Astrocyte (in vitro differentiated cells and primary cell): ENCODE results near the gene EIF2D. TPM values are rescaled to one million over a fixed set of nuclear protein-coding genes. Genes with fewer than 3 reads are reported as not detected.
A peak's percentile ranks its signal among the peaks of the same experiment; 100 is the strongest.
"Not testable (repeated sequence)": the region's sequence is repeated elsewhere in the genome, so short reads cannot be mapped to it uniquely, and the experiment has no call there.

Experiments
- DNase-seq: peaks from one replicate; pipeline ENCODE4 v3.0.0-alpha.2; 2010; ENCODE audit warnings: low read depth
- FAIRE-seq: peaks from 2 replicates; lab custom pipeline; 2011; peaks lifted over from hg19 to GRCh38; lab: Jason Lieb, UNC
- H2AFZ ChIP-seq: 2 replicates; pipeline ENCODE4 v1.6.0; 2012; ENCODE audit warnings: low read depth, low read length, inconsistent platforms
- H3K27ac ChIP-seq: 2 replicates; pipeline ENCODE4 v1.5.1; 2011; ENCODE audit warnings: low read depth, low read length, inconsistent platforms
- H3K27me3 ChIP-seq: 2 replicates; pipeline ENCODE4 v1.6.0; 2011; ENCODE audit warnings: low read length, inconsistent platforms; ENCODE audit not compliant: insufficient read depth
- H3K36me3 ChIP-seq: 2 replicates; pipeline ENCODE4 v1.5.1; 2011; ENCODE audit warnings: low read length, inconsistent platforms; ENCODE audit not compliant: insufficient read depth
- H3K4me1 ChIP-seq: 2 replicates; pipeline ENCODE4 v1.5.1; 2011; ENCODE audit warnings: low read length, inconsistent platforms; ENCODE audit not compliant: insufficient read depth
- H3K4me2 ChIP-seq: 2 replicates; pipeline ENCODE4 v1.6.0; 2012; ENCODE audit warnings: low read length, inconsistent platforms
- H3K4me3 ChIP-seq: 2 replicates; pipeline ENCODE4 v1.5.1; 2011; ENCODE audit warnings: low read depth, mild to moderate bottlenecking, low read length, inconsistent platforms; ENCODE audit not compliant: insufficient read depth
- H3K79me2 ChIP-seq: 2 replicates; pipeline ENCODE4 v1.6.0; 2012; ENCODE audit warnings: mild to moderate bottlenecking, low read length, inconsistent platforms; ENCODE audit not compliant: insufficient read depth
- H3K9ac ChIP-seq: 2 replicates; pipeline ENCODE4 v1.6.0; 2012; ENCODE audit warnings: mild to moderate bottlenecking, low read length, inconsistent platforms
- H3K9me3 ChIP-seq: 2 replicates; pipeline ENCODE4 v1.5.1; 2012; ENCODE audit warnings: low read depth, mild to moderate bottlenecking, low read length, inconsistent platforms; ENCODE audit not compliant: insufficient read depth
- H4K20me1 ChIP-seq: 2 replicates; pipeline ENCODE4 v1.6.0; 2012; ENCODE audit warnings: low read length, inconsistent platforms; ENCODE audit not compliant: insufficient read depth
- H3K27ac Mint-ChIP-seq: one replicate; pipeline ENCODE4 v1.8.0; 2021; ENCODE audit warnings: mild to moderate bottlenecking, mixed read lengths; ENCODE audit not compliant: unreplicated experiment
- H3K27me3 Mint-ChIP-seq: one replicate; pipeline ENCODE4 v1.8.0; 2021; ENCODE audit warnings: low read depth, mixed read lengths; ENCODE audit not compliant: unreplicated experiment
- H3K36me3 Mint-ChIP-seq: one replicate; pipeline ENCODE4 v1.8.0; 2021; ENCODE audit warnings: low read depth, mixed read lengths; ENCODE audit not compliant: unreplicated experiment
- H3K4me1 Mint-ChIP-seq: one replicate; pipeline ENCODE4 v1.8.0; 2021; ENCODE audit warnings: low read depth, mixed read lengths; ENCODE audit not compliant: unreplicated experiment
- H3K4me3 Mint-ChIP-seq: one replicate; pipeline ENCODE4 v1.8.0; 2021; ENCODE audit warnings: mild to moderate bottlenecking, moderate library complexity, mixed read lengths; ENCODE audit not compliant: unreplicated experiment
- H3K9me3 Mint-ChIP-seq: one replicate; pipeline ENCODE4 v1.8.0; 2021; ENCODE audit warnings: mild to moderate bottlenecking, mixed read lengths; ENCODE audit not compliant: unreplicated experiment
- EZH2 ChIP-seq: IDR thresholded peaks from 2 replicates; pipeline ENCODE4 v1.6.1; 2012; ENCODE audit warnings: mild to moderate bottlenecking, low read length, inconsistent platforms; ENCODE audit not compliant: insufficient read depth
- total RNA-seq: library from RNA; stranded (reverse); gene quantifications from 2 replicates; pipeline ENCODE4 v1.2.1, GENCODE V29; 2021
- TF ChIP-seq, protein P1 (sequence below): IDR thresholded peaks from 2 replicates; pipeline ENCODE4 v1.5.1; 2011; ENCODE audit warnings: low read depth, mild to moderate bottlenecking, inconsistent platforms, low read length, moderate library complexity; ENCODE audit not compliant: insufficient read depth

EIF2D gene
- total RNA-seq, 1 donor from 2014 or later, result 27.3 TPM

DNA sequence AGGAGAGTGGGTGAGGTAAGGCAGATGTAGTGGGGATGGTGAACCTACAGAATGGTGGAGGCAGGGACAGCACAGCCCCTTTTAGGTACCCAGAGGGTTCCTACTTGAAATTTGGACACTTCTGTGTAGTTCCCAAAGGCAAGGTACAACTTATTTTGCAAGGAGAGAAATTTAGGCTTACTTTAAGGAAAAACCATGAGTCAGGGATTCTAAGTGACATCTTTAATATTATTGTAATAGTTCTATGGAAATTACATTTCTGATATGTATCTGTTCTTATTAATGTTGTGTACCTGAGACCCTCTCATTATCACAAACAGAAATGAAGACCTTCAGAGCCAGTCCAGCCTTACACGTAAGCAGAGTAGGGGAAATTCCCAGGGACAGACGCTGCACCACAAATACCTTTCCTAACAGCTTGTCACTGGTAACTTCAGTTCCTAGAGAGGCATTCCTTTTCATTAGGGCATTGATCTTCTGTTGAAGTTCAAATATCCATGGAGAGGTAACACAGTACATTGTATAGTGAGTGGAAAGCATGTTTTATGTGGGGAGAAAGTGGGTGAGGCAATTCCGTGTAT is 30.9 kb upstream of the EIF2D start:
- Histone ChIP-seq H3K79me2 (no peaks in the 10 kb centered on the region), H3K36me3 (peaks cover 15% of the 10 kb centered on the region), H4K20me1 (peaks cover 6% of the 10 kb centered on the region), H3K9me3 (no peaks in the 10 kb centered on the region), H3K27me3 (no peaks in the 10 kb centered on the region), H2AFZ (no peak overlapping the region), H3K4me3 (no peak overlapping the region), H3K27ac (no peak overlapping the region), H3K4me2 (no peak overlapping the region), H3K9ac (no peak overlapping the region), H3K4me1 (no peaks in the 10 kb centered on the region)
- peaks cover 12% of the 10 kb centered on the region for H3K36me3 Mint-ChIP-seq
- no peak overlapping the region for H3K27ac Mint-ChIP-seq
- H3K4me3 Mint-ChIP-seq, result no peak overlapping the region
- no peaks in the 10 kb centered on the region for H3K27me3 Mint-ChIP-seq
- peaks cover 6% of the 10 kb centered on the region for H3K4me1 Mint-ChIP-seq
- FAIRE-seq (no peak), DNase-seq (no peak)
- TF ChIP-seq, protein P1, sequence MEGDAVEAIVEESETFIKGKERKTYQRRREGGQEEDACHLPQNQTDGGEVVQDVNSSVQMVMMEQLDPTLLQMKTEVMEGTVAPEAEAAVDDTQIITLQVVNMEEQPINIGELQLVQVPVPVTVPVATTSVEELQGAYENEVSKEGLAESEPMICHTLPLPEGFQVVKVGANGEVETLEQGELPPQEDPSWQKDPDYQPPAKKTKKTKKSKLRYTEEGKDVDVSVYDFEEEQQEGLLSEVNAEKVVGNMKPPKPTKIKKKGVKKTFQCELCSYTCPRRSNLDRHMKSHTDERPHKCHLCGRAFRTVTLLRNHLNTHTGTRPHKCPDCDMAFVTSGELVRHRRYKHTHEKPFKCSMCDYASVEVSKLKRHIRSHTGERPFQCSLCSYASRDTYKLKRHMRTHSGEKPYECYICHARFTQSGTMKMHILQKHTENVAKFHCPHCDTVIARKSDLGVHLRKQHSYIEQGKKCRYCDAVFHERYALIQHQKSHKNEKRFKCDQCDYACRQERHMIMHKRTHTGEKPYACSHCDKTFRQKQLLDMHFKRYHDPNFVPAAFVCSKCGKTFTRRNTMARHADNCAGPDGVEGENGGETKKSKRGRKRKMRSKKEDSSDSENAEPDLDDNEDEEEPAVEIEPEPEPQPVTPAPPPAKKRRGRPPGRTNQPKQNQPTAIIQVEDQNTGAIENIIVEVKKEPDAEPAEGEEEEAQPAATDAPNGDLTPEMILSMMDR, result no peak
- TF ChIP-seq EZH2, result no peak
- no peaks in the 10 kb centered on the region for H3K9me3 Mint-ChIP-seq

DNA sequence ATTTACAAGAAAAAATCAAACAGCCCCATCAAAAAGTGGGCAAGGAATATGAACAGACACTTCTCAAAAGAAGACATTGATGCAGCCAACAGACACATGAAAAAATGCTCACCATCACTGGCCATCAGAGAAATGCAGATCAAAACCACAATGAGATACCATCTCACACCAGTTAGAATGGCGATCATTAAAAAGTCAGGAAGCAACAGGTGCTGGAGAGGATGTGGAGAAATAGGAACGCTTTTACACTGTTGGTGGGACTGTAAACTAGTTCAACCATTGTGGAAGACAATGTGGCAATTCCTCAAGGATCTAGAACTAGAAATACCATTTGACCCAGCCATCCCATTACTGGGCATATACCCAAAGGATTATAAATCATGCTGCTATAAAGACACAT is 29.8 kb upstream of the EIF2D start:
- H3K27me3 ChIP-seq, H3K9me3 ChIP-seq, FAIRE-seq, H4K20me1 ChIP-seq, H3K27me3 Mint-ChIP-seq, H3K36me3 ChIP-seq, H3K4me3 Mint-ChIP-seq, H3K27ac Mint-ChIP-seq, H3K27ac ChIP-seq, H3K79me2 ChIP-seq, H2AFZ ChIP-seq, H3K9ac ChIP-seq, H3K4me1 Mint-ChIP-seq, DNase-seq, H3K9me3 Mint-ChIP-seq, H3K36me3 Mint-ChIP-seq, H3K4me1 ChIP-seq, H3K4me2 ChIP-seq, H3K4me3 ChIP-seq: not testable (repeated sequence)

DNA sequence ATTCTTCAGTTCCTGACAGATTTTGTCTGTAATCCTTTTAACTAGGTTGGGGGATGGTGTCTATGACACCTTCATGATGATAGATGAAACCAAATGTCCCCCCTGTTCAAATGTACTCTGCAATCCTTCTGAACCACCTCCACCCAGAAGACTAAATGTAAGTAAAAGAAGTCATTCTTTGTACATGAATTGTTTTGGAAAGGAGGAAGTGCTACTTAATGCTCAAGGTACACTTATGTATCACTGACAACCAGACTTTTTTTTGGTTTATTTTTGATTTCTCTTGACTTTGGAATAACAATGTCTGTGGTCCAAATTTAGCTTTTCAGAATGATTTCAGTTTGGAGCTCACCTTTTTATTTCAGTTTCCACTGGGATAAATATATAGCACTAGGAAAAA is 25.3 kb upstream of the EIF2D start:
- no peak for TF ChIP-seq EZH2
- TF ChIP-seq, protein P1, result no peak
- peaks cover 3% of the 10 kb centered on the region for H4K20me1 ChIP-seq
- H3K4me3 ChIP-seq, result no peak overlapping the region
- FAIRE-seq (no peak), DNase-seq (no peak)
- H2AFZ ChIP-seq, result no peak overlapping the region
- peak overlapping the region; percentile 92 for H3K4me2 ChIP-seq
- no peak overlapping the region for H3K9ac ChIP-seq
- Mint-ChIP-seq H3K27ac (no peak overlapping the region), H3K4me1 (peaks cover 17% of the 10 kb centered on the region), H3K27me3 (no peaks in the 10 kb centered on the region), H3K9me3 (no peaks in the 10 kb centered on the region), H3K36me3 (peaks cover 3% of the 10 kb centered on the region), H3K4me3 (peak overlapping the region; percentile 8)
- H3K79me2 ChIP-seq, result peaks cover 9% of the 10 kb centered on the region
- no peaks in the 10 kb centered on the region for H3K9me3 ChIP-seq
- peaks cover 23% of the 10 kb centered on the region for H3K4me1 ChIP-seq
- peaks cover 5% of the 10 kb centered on the region for H3K36me3 ChIP-seq
- H3K27me3 ChIP-seq, result no peaks in the 10 kb centered on the region
- no peak overlapping the region for H3K27ac ChIP-seq
